A549 (cell line): ENCODE measurements around the gene IP6K3.

Source experiments
- BCL3 ChIP-seq: fragments of >200 bp; sonication (Bioruptor Twin); formaldehyde crosslinking; IDR thresholded peaks from 3 replicates; pipeline ENCODE4 v1.6.1; 2016
- BHLHE40 ChIP-seq: IDR thresholded peaks from 2 replicates; pipeline ENCODE4 v1.6.1; 2012; ENCODE audit warnings: low read depth, low read length, inconsistent platforms
- CEBPB ChIP-seq, 2 experiments: fragments of >200 bp in 1 of 2; sonication (Bioruptor Twin) in 1 of 2; formaldehyde crosslinking in 1 of 2; IDR thresholded peaks; 2 replicates each; pipeline ENCODE4 v1.6.1; 2012 to 2016
- CTCF ChIP-seq: fragments of >200 bp; sonication (Bioruptor Twin); formaldehyde crosslinking; IDR thresholded peaks from 3 replicates; pipeline ENCODE4 v1.5.1; 2016
- EP300 ChIP-seq, 2 experiments: fragments of >200 bp; sonication (Bioruptor Twin); formaldehyde crosslinking; IDR thresholded peaks; 2 replicates in 1 of 2; 3 replicates in 1 of 2; pipeline ENCODE4 v1.6.1; 2016 to 2017
- JUN ChIP-seq, 2 experiments: fragments of >200 bp; sonication (Bioruptor Twin); formaldehyde crosslinking; IDR thresholded peaks; 2 replicates in 1 of 2; 3 replicates in 1 of 2; pipeline ENCODE4 v1.6.1; 2016 to 2017
- JUNB ChIP-seq: fragments of >200 bp; sonication (Bioruptor Twin); formaldehyde crosslinking; IDR thresholded peaks from 2 replicates; pipeline ENCODE4 v1.6.1; 2016
- POLR2A ChIP-seq: IDR thresholded peaks from 2 replicates; pipeline ENCODE4 v1.6.1; 2012; ENCODE audit warnings: mild to moderate bottlenecking, low read length
- RFX5 ChIP-seq: fragments of 450-650 bp; IDR thresholded peaks from 2 replicates; pipeline ENCODE4 v1.7.1; 2014; ENCODE audit warnings: antibody characterized with exemption, mild to moderate bottlenecking, moderate library complexity

GRCh38 chr6:33787346-33787953, 40.7 kb upstream of the IP6K3 start:
- TF ChIP-seq JUN (IDR thresholded peaks at IDR 0.05): no peak
- TF ChIP-seq JUNB: no peak
- no peak for TF ChIP-seq CTCF
- TF ChIP-seq RFX5: no peak
- TF ChIP-seq BCL3: no peak
- TF ChIP-seq EP300 (IDR thresholded peaks at IDR 0.05): no peak
- no peak for TF ChIP-seq CEBPB (IDR thresholded peaks at IDR 0.05)
- TF ChIP-seq BHLHE40: no peak
- TF ChIP-seq POLR2A: no peak
